K562 (cell line): Measurements from ENCODE around the gene MS4A6E. TPM values are rescaled to one million over a fixed set of nuclear protein-coding genes. Genes with fewer than 3 reads are reported as not detected.

Source experiments
- ATAC-seq: fragments of 200-7000 bp; cut with Tn5 transposase; 3 replicates; pipeline ENCODE4 v1.9.1; 2020; ENCODE audit warnings: moderate library complexity
- BruUV-seq: library from RNA; stranded (reverse); fragments of 400-500 nt; replicated peaks from 2 replicates; lab custom pipeline; 2021; lab: Mats Ljungman, UMichigan
- CTCF ChIA-PET: fragments of 300-600 bp; formaldehyde crosslinking; extraction: SDS; loops from one replicate; lab custom pipeline; 2021; ENCODE audit warnings: low intra/inter-chr PET ratio; lab: Yijun Ruan, JAX
- POLR2A ChIA-PET: fragments of 300-600, 350-650 bp; sonication (Branson Sonifier 250); formaldehyde crosslinking; extraction: SDS; loops from one replicate; lab custom pipeline; 2021; ENCODE audit warnings: antibody characterized with exemption, inconsistent platforms; lab: Yijun Ruan, JAX
- DNase-seq, 4 experiments: peaks; one replicate each; pipeline versions ENCODE4 v3.0.0 to v3.0.0-alpha.2; 2011 to 2018; ENCODE audit warnings: low spot score in 3 of 4, mixed read lengths in 3 of 4; ENCODE audit errors: extremely low read depth in 1 of 4
- FAIRE-seq: peaks from 2 replicates; lab custom pipeline; 2011; peaks lifted over from hg19 to GRCh38; lab: Jason Lieb, UNC
- H2AFZ ChIP-seq: 2 replicates; pipeline ENCODE4 v1.6.0; 2011; ENCODE audit warnings: low read depth, low read length, control low read depth, inconsistent platforms
- H3K27ac ChIP-seq: fragments of 200-600 bp; 3 replicates; pipeline ENCODE4 v1.8.0; 2011; ENCODE audit warnings: low read depth, mild to moderate bottlenecking, control low read depth, inconsistent platforms, low read length, moderate library complexity, mixed read lengths; ENCODE audit errors: extremely low read depth
- H3K27me3 ChIP-seq, 2 experiments: fragments of 300-600 bp in 1 of 2; 2 replicates in 1 of 2; 3 replicates in 1 of 2; pipeline versions ENCODE4 v1.6.0 to v1.8.0; 2011; ENCODE audit warnings: inconsistent platforms in 2 of 2, low read length in 2 of 2, mild to moderate bottlenecking in 1 of 2, mixed read lengths in 1 of 2, moderate library complexity in 1 of 2; ENCODE audit not compliant: control insufficient read depth in 2 of 2, insufficient read depth in 2 of 2
- H3K36me3 ChIP-seq: fragments of 300-600 bp; 3 replicates; pipeline ENCODE4 v1.8.0; 2011; ENCODE audit warnings: mild to moderate bottlenecking, low read length, inconsistent platforms; ENCODE audit not compliant: control insufficient read depth, insufficient read depth
- H3K4me1 ChIP-seq, 2 experiments: fragments of 200-600 bp in 1 of 2; replicated peaks in 1 of 2; 2 replicates in 1 of 2; 3 replicates in 1 of 2; pipeline versions ENCODE4 v1.5.1 to v1.8.0; 2011; ENCODE audit warnings: inconsistent platforms in 2 of 2, low read length in 2 of 2, mild to moderate bottlenecking in 1 of 2, mixed read lengths in 1 of 2, moderate library complexity in 1 of 2; ENCODE audit not compliant: control insufficient read depth in 2 of 2, insufficient read depth in 2 of 2
- H3K4me2 ChIP-seq: 2 replicates; pipeline ENCODE4 v1.6.1; 2011; ENCODE audit warnings: low read length, control low read depth, inconsistent platforms, mixed read lengths; ENCODE audit not compliant: insufficient read depth
- H3K4me3 ChIP-seq: fragments of 200-600 bp; sonication (generic), shearing (Covaris generic); 2 replicates; pipeline ENCODE4 v1.5.1; 2016; ENCODE audit warnings: control low read depth, inconsistent platforms
- H3K79me2 ChIP-seq: fragments of 200-600 bp; 3 replicates; pipeline ENCODE4 v1.8.0; 2011; ENCODE audit warnings: low read length, inconsistent platforms; ENCODE audit not compliant: control insufficient read depth, insufficient read depth
- H3K9ac ChIP-seq, 2 experiments: 2 replicates each; pipeline versions ENCODE4 v1.6.0 to v1.6.1; 2011; ENCODE audit warnings: low read depth in 2 of 2, low read length in 2 of 2, control low read depth in 1 of 2, inconsistent platforms in 1 of 2, mild to moderate bottlenecking in 1 of 2, mixed read lengths in 1 of 2; ENCODE audit not compliant: insufficient read depth in 1 of 2
- H3K9me1 ChIP-seq: one replicate; pipeline ENCODE4 v1.6.0; 2011; ENCODE audit warnings: inconsistent platforms, mild to moderate bottlenecking, low read length, moderate library complexity; ENCODE audit not compliant: control insufficient read depth, insufficient read depth
- H3K9me3 ChIP-seq: replicated peaks from 2 replicates; pipeline ENCODE4 v1.5.1; 2011; ENCODE audit warnings: low read depth, low read length, inconsistent platforms; ENCODE audit not compliant: control insufficient read depth, insufficient read depth
- H4K20me1 ChIP-seq: replicated peaks from 2 replicates; pipeline ENCODE4 v1.6.1; 2011; ENCODE audit warnings: low read length, inconsistent platforms, mixed read lengths; ENCODE audit not compliant: control insufficient read depth, insufficient read depth
- HMG20A ChIP-seq: fragments of 450-650 bp; formaldehyde crosslinking; conservative IDR thresholded peaks from 2 replicates; pipeline ENCODE4 v1.4.0; 2020; ENCODE audit warnings: mild to moderate bottlenecking, mixed read lengths
- MEIS2 ChIP-seq: fragments of 450-650 bp; IDR thresholded peaks from 2 replicates; pipeline ENCODE4 v1.6.1; 2014; ENCODE audit warnings: mild to moderate bottlenecking; ENCODE audit not compliant: partially characterized antibody
- NCOA4 ChIP-seq: fragments of 450-650 bp; IDR thresholded peaks from 2 replicates; pipeline ENCODE4 v1.6.1; 2018; ENCODE audit warnings: mild to moderate bottlenecking; ENCODE audit not compliant: partially characterized antibody
- PTRF ChIP-seq: fragments of 450-650 bp; IDR thresholded peaks from 2 replicates; pipeline ENCODE4 v1.6.1; 2016; ENCODE audit warnings: mild to moderate bottlenecking, missing genetic modification characterization, missing compliant biosample characterization
- SIRT6 ChIP-seq: IDR thresholded peaks from one replicate; pipeline ENCODE4 v1.6.1; 2012; ENCODE audit warnings: low read depth, mild to moderate bottlenecking, control low read depth, inconsistent platforms, low read length, moderate library complexity
- XRCC5 ChIP-seq: fragments of 200-400 bp; formaldehyde crosslinking; IDR thresholded peaks from 2 replicates; pipeline ENCODE4 v1.6.1; 2017; ENCODE audit warnings: low read depth, mild to moderate bottlenecking, low read length
- YBX1 ChIP-seq: fragments of 450-650 bp; IDR thresholded peaks from 2 replicates; pipeline ENCODE4 v1.7.1; 2016; ENCODE audit warnings: mild to moderate bottlenecking
- ZBTB2 ChIP-seq: fragments of 450-650 bp; IDR thresholded peaks from 2 replicates; pipeline ENCODE4 v1.6.1; 2016; ENCODE audit warnings: antibody characterized with exemption
- ZC3H4 ChIP-seq: sonication (generic); formaldehyde crosslinking; IDR thresholded peaks from 2 replicates; pipeline ENCODE4 v1.9.0; 2021; ENCODE audit warnings: missing genetic modification reagents, borderline replicate concordance
- ZNF146 ChIP-seq: IDR thresholded peaks from one replicate; pipeline ENCODE4 v1.6.1; 2018; ENCODE audit warnings: missing compliant biosample characterization; ENCODE audit not compliant: unreplicated experiment
- ZNF609 ChIP-seq: sonication (generic); formaldehyde crosslinking; IDR thresholded peaks from 2 replicates; pipeline ENCODE4 v1.8.1; 2023; ENCODE audit warnings: missing genetic modification reagents, mild to moderate bottlenecking, borderline replicate concordance
- WGBS: fragments of 100-300 bp; shearing (Covaris generic); methylation state at CpG from one replicate; pipeline ENCODE4 v1.1.6; 2016; ENCODE audit warnings: low coverage, mixed read lengths; ENCODE audit not compliant: insufficient coverage; ENCODE audit errors: missing lambda C conversion rate; 5-methylcytosine and 5-hydroxymethylcytosine counted together
- in situ Hi-C: fragments of 300-500 bp; cut with MboI; formaldehyde crosslinking; loops from 4 replicates; pipeline ENCODE4 v1.15.0; 2018; ENCODE audit warnings: inconsistent platforms, mixed read lengths
- intact Hi-C: fragments of 100-400 bp; cut with micrococcal nuclease; formaldehyde crosslinking; loops from 2 replicates; pipeline ENCODE4 v1.14.2; 2022
- polyA plus RNA-seq, 8 experiments: library from polyadenylated mRNA; depleted of rRNA in 4 of 8; stranded (reverse) in 5 of 8; unstranded in 3 of 8; fragments of >200 nt; fragmentation: Nextera tagmentation in 2 of 8; fragmentation: Illumina TruSeq in 1 of 8; extraction: Ambion mirVana in 2 of 8; extraction: Trizol in 1 of 8; gene quantifications; 2 replicates each; pipeline versions ENCODE4 v1.2.1 to v1.2.3, GENCODE V29; 2011 to 2014; ENCODE audit warnings: inconsistent platforms in 1 of 8, missing spikeins in 1 of 8
- total RNA-seq, 7 experiments: library from RNA; depleted of rRNA in 6 of 7; stranded (reverse); fragments of >200 nt in 6 of 7; fragmentation: Illumina TruSeq in 2 of 7; extraction: Trizol in 2 of 7; gene quantifications; 2 replicates each; pipeline versions ENCODE4 v1.2.1 to v1.2.3, GENCODE V29; 2011 to 2021; ENCODE audit warnings: low replicate concordance in 1 of 7

The MS4A6E gene
- total and polyA plus RNA-seq, 9 of the 15 experiments (the other 6 are each of a cell fraction or from before 2014, with no cell fraction given), result 0.13 to 0.15 TPM; not detected in 7

- DNase-seq (no peak), FAIRE-seq (no peak), ATAC-seq (no peak)
- BruUV-seq, result no TSS peak
- Histone ChIP-seq H3K79me2 (no peaks in the 10 kb centered on the region), H3K9me1 (no peaks in the 10 kb centered on the region), H3K9me3 (no peaks in the 10 kb centered on the region), H3K9ac (no peak overlapping the region), H3K27ac (no peak overlapping the region), H4K20me1 (no peaks in the 10 kb centered on the region), H3K4me1 (no peaks in the 10 kb centered on the region; a peak in 1 of 5 replicates), H3K4me3 (no peak overlapping the region), H3K27me3 (no peaks in the 10 kb centered on the region), H2AFZ (no peak overlapping the region), H3K4me2 (no peak overlapping the region), H3K36me3 (no peaks in the 10 kb centered on the region)
- POLR2A ChIA-PET, result no interaction called here
- WGBS, result 3% methylated on average over 2 of the region's 2 CpGs
- in situ Hi-C loops (no loop called here), intact Hi-C loops (loop anchor here (10.0 kb wide), 1 partner anchor 523 kb away; the partner anchor contains the start of gene MRPL16)
- TF ChIP-seq HMG20A (CRISPR knock-in tag) (no peak), YBX1 (no peak), ZC3H4 (no peak), PTRF (tag) (no peak), ZNF609 (CRISPR knock-in tag) (no peak), ZNF146 (CRISPR knock-in tag) (no peak), ZBTB2 (no peak), XRCC5 (no peak), MEIS2 (no peak), SIRT6 (no peak), NCOA4 (no peak)
- CTCF ChIA-PET, result interaction anchor here (0.6 kb wide), 1 partner anchor 13 kb away, joined by 5 read pairs; no protein-coding TSS in a partner anchor
These were observed 11.0 kb downstream of the MS4A6E start for GRCh38 chr11:60338053-60338452.
